RWPE2 (cell line): ENCODE data around the gene FAM222A.
"Not testable (repeated sequence)": the region's sequence is repeated elsewhere in the genome, so short reads cannot be mapped to it uniquely, and the experiment has no call there.

Source experiments
- ATAC-seq: fragments of 200-7000 bp; cut with Tn5 transposase; 3 replicates; pipeline ENCODE4 v1.9.1; 2021; ENCODE audit warnings: low read depth
- DNase-seq: peaks from one replicate; pipeline ENCODE4 v3.0.0-alpha.2; 2020; ENCODE audit warnings: low spot score
- H3K27ac ChIP-seq: fragments of 450-650 bp; 2 replicates; pipeline ENCODE4 v1.5.1; 2017; ENCODE audit warnings: mild to moderate bottlenecking; ENCODE audit not compliant: poor library complexity, severe bottlenecking
- H3K27me3 ChIP-seq: fragments of 250-450 bp; sonication (Bioruptor Pico); 2 replicates; pipeline ENCODE4 v1.5.1; 2021; ENCODE audit warnings: mild to moderate bottlenecking, moderate library complexity; ENCODE audit not compliant: insufficient read depth, poor library complexity, severe bottlenecking
- H3K36me3 ChIP-seq: fragments of 250-450 bp; sonication (Bioruptor Pico); 2 replicates; pipeline ENCODE4 v1.5.1; 2020; ENCODE audit warnings: low read depth, mild to moderate bottlenecking, moderate library complexity
- H3K4me1 ChIP-seq: fragments of 250-450 bp; sonication (Bioruptor Pico); 2 replicates; pipeline ENCODE4 v1.5.1; 2021; ENCODE audit warnings: mild to moderate bottlenecking, moderate library complexity; ENCODE audit not compliant: insufficient read depth, poor library complexity, severe bottlenecking
- H3K4me3 ChIP-seq: fragments of 250-450 bp; sonication (Bioruptor Pico); 2 replicates; pipeline ENCODE4 v1.5.1; 2021; ENCODE audit warnings: mild to moderate bottlenecking, moderate library complexity; ENCODE audit not compliant: severe bottlenecking
- H3K9me3 ChIP-seq: fragments of 250-450 bp; sonication (Bioruptor Pico); 2 replicates; pipeline ENCODE4 v1.5.1; 2021; ENCODE audit warnings: mild to moderate bottlenecking, moderate library complexity; ENCODE audit not compliant: severe bottlenecking
- TF ChIP-seq, protein P1 (sequence below): fragments of 450-650 bp; IDR thresholded peaks from one replicate; pipeline ENCODE4 v1.5.1; 2017; ENCODE audit warnings: mild to moderate bottlenecking, moderate library complexity; ENCODE audit not compliant: poor library complexity, severe bottlenecking

The FAM222A gene

DNA sequence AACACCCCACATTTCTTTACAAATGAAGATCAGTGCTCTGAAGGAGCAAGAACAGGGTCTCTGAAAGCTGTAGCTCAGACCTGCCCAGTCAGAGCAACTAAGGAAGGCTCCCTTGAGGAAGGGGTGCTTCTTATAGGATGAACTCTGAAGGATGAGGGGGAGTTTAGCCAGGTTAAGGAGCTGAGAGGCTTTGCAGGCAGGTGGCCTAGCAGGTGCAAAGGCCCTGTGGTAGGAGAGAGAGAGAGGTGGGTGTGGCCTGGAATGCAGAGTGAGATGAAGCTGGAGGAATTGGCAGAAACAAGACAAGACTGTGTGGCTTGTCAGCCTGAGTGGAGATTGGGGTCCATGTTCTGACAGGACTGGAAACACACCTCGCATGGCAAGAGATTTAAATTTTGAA is 20.5 kb upstream of the FAM222A start:
- H3K9me3 ChIP-seq: no peaks in the 10 kb centered on the region
- no peak overlapping the region for H3K27ac ChIP-seq
- TF ChIP-seq, protein P1, sequence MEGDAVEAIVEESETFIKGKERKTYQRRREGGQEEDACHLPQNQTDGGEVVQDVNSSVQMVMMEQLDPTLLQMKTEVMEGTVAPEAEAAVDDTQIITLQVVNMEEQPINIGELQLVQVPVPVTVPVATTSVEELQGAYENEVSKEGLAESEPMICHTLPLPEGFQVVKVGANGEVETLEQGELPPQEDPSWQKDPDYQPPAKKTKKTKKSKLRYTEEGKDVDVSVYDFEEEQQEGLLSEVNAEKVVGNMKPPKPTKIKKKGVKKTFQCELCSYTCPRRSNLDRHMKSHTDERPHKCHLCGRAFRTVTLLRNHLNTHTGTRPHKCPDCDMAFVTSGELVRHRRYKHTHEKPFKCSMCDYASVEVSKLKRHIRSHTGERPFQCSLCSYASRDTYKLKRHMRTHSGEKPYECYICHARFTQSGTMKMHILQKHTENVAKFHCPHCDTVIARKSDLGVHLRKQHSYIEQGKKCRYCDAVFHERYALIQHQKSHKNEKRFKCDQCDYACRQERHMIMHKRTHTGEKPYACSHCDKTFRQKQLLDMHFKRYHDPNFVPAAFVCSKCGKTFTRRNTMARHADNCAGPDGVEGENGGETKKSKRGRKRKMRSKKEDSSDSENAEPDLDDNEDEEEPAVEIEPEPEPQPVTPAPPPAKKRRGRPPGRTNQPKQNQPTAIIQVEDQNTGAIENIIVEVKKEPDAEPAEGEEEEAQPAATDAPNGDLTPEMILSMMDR: no peak
- DNase-seq (no peak), ATAC-seq (no peak)
- no peaks in the 10 kb centered on the region for H3K36me3 ChIP-seq
- no peak overlapping the region for H3K4me3 ChIP-seq
- H3K4me1 ChIP-seq: no peaks in the 10 kb centered on the region
- no peaks in the 10 kb centered on the region for H3K27me3 ChIP-seq

DNA sequence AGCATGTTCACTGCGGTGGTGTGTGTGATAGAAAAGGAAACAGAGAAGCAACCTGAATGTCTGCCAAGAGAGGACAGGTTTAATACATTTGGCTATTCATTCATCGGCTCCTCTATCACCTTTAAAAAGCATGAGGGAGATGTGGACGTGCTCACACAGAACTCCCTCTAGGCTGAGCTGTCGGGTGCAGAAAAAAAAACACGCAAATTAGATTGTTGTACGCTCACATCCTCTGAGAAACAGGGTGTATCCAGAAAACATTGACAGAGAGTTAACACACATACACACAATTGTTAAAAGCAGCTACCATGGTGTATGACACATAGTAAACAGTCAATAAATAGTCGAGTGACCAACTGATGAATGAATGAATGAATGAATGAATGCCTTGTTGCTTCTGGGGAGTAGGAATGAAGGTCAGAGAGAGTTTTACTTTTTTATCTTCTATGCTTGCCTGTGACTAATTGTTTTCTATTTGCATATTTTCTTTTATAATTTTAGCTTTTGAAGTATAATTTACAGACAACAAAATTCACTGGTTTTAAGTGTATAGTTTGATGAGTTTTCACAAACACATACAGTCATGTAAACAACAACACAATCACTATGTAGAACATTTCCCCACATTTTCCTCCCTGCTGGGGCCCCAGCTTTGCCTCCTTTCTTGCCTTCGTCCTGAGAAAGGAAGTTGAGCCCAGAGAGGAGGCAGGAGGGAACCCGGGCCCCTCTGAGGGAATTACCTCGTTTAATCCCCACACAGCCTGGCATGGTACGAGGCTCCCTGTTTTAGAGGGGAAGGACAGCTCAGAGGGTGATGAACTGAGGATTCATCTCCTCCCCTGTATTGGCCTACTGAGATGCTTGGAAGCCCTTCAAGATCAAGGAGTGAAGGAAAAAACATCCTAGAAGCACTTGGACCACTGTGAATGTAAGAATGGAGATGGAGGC is 19.7 kb upstream of the FAM222A start:
- TF ChIP-seq, protein P1: no peak
- ATAC-seq (no peak), DNase-seq (no peak)
- H3K36me3 ChIP-seq: no peaks in the 10 kb centered on the region
- no peak overlapping the region for H3K4me3 ChIP-seq
- no peaks in the 10 kb centered on the region for H3K27me3 ChIP-seq
- H3K9me3 ChIP-seq: no peaks in the 10 kb centered on the region
- no peaks in the 10 kb centered on the region for H3K4me1 ChIP-seq
- H3K27ac ChIP-seq: no peak overlapping the region

DNA sequence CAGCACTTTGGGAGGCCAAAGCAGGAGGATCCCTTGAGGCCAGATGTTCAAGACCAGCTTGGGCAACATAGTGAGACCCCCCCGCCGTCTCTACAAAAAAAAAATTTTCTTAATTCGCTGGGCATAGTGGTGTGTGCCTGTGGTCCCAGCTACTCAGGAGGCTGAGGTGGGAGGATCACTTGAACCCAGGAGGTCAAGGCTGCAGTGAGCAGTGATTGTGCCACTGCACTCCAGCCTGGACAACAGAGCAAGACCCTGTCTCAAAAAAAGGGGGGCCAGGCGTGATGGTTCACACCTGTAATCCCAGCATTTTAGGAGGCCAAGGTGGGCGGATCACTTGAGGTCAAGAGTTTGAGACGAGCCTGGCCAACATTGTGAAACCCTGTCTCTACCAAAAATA is 19.0 kb upstream of the FAM222A start:
- not testable (repeated sequence) for DNase-seq, H3K27me3 ChIP-seq, ATAC-seq, H3K4me3 ChIP-seq, H3K36me3 ChIP-seq, H3K27ac ChIP-seq, H3K4me1 ChIP-seq, H3K9me3 ChIP-seq

DNA sequence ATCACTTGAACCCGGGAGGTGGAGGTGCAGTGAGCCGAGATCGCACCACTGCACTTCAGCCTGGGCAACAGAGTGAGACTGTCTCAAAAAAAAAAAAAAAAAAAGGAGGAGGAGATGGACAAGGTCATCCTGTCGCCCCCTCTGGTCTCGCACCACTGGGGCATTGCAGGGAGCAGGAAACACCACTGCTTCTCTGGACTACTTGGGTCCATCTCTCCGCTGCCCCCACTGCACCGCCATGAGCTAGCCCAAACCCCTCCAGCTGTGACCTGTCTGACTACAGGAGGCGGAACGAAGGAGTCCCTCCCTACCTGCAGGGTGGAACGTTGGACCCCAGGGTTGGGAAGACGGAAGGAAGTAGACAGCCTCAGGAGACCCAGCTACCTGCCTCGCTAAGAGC is 18.2 kb upstream of the FAM222A start:
- Histone ChIP-seq H3K27ac (no peak overlapping the region), H3K9me3 (no peaks in the 10 kb centered on the region), H3K27me3 (no peaks in the 10 kb centered on the region), H3K4me1 (no peaks in the 10 kb centered on the region), H3K36me3 (no peaks in the 10 kb centered on the region), H3K4me3 (no peak overlapping the region)
- TF ChIP-seq, protein P1: no peak
- no peak for DNase-seq
- no peak for ATAC-seq

DNA sequence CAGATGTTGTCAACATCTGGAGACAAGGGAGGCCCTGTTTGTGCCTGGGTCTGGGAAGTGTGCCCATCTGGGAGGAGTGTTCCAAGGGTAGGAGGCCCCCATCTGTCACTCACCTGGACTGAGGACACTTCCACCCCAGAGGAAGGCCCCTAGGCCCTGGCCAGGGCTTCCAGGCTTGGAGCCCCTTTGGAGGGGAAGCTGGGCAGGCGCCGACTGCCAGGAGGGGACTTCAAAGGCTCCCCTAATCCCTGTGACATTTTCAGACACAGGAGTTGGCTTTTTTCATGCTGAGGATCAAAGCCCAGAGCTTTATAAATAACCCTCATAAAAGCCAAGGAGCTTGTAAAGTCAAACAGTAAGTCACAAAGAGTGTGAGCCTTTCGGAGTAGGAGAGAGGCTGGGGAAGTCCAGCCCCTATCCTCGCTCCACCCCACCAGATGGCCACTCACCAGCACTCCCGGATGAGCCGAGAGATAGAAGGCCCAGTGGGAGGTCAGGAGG is 17.6 kb upstream of the FAM222A start:
- ATAC-seq: no peak
- Histone ChIP-seq H3K4me1 (no peaks in the 10 kb centered on the region), H3K27ac (no peak overlapping the region), H3K36me3 (no peaks in the 10 kb centered on the region), H3K27me3 (no peaks in the 10 kb centered on the region), H3K4me3 (no peak overlapping the region), H3K9me3 (no peaks in the 10 kb centered on the region)
- no peak for DNase-seq
- TF ChIP-seq, protein P1: no peak
